OCI-M2 (cell line): ENCODE data around the gene HUWE1.
A peak's percentile ranks its signal among the peaks of the same experiment; 100 is the strongest.

Experiments
- DNase-seq: peaks from one replicate; lab custom pipeline; 2025; ENCODE audit not compliant: unreplicated experiment; lab: John Stamatoyannopoulos, UW

Gene HUWE1

GRCh38 chrX:53694642-53695041 lies 8.1 kb upstream of the HUWE1 start:
- no peak for DNase-seq

GRCh38 chrX:53688300-53688699 lies 1.8 kb upstream of the HUWE1 start:
- no peak for DNase-seq

GRCh38 chrX:53685711-53686110 lies 808 bp downstream of the HUWE1 start:
- no peak for DNase-seq

- DNase-seq, result no peak
Observed at GRCh38 chrX:53684415-53685192, 1.9 kb downstream of the HUWE1 start.

- peak; percentile 98 for DNase-seq
Observed at GRCh38 chrX:53683556-53684414, 2.7 kb downstream of the HUWE1 start.

GRCh38 chrX:53682885-53683555 lies 3.5 kb downstream of the HUWE1 start:
- no peak for DNase-seq

- DNase-seq, result no peak
Observed at GRCh38 chrX:53681661-53682060, 4.9 kb downstream of the HUWE1 start.

GRCh38 chrX:53678667-53679066 lies 7.9 kb downstream of the HUWE1 start:
- no peak for DNase-seq

GRCh38 chrX:53677286-53677685 lies 9.2 kb downstream of the HUWE1 start:
- DNase-seq, result no peak

- no peak for DNase-seq
Observed at GRCh38 chrX:53674581-53674980, 11.9 kb downstream of the HUWE1 start.

GRCh38 chrX:53669258-53669657 lies 17.3 kb downstream of the HUWE1 start:
- DNase-seq, result no peak

- no peak for DNase-seq
Observed at GRCh38 chrX:53666171-53666570, 20.3 kb downstream of the HUWE1 start.

GRCh38 chrX:53660004-53660403 lies 26.5 kb downstream of the HUWE1 start:
- DNase-seq, result no peak

- no peak for DNase-seq
Observed at GRCh38 chrX:53659039-53659438, 27.5 kb downstream of the HUWE1 start.

GRCh38 chrX:53656845-53657244 lies 29.7 kb downstream of the HUWE1 start:
- DNase-seq, result no peak

- DNase-seq, result no peak
Observed at GRCh38 chrX:53654376-53654775, 32.1 kb downstream of the HUWE1 start.

- no peak for DNase-seq
Observed at GRCh38 chrX:53644751-53645150, 41.8 kb downstream of the HUWE1 start.

- DNase-seq, result no peak
Observed at GRCh38 chrX:53642337-53642736, 44.2 kb downstream of the HUWE1 start.

GRCh38 chrX:53639257-53639656 lies 47.3 kb downstream of the HUWE1 start:
- DNase-seq, result no peak

- no peak for DNase-seq
Observed at GRCh38 chrX:53637479-53637878, 49.0 kb downstream of the HUWE1 start.

GRCh38 chrX:53631156-53631555 lies 55.4 kb downstream of the HUWE1 start:
- DNase-seq, result no peak

- DNase-seq, result no peak
Observed at GRCh38 chrX:53630261-53630660, 56.3 kb downstream of the HUWE1 start.
